K562 (cell line): ENCODE measurements around the gene SEPTIN1. TPM values are rescaled to one million over a fixed set of nuclear protein-coding genes. Genes with fewer than 3 reads are reported as not detected.

ENCODE experiments used
- BCLAF1 ChIP-seq, 2 experiments: fragments of 450-650 bp in 1 of 2; IDR thresholded peaks; 2 replicates each; pipeline ENCODE4 v1.6.1; 2011 to 2017; ENCODE audit warnings: low read depth in 2 of 2, antibody characterized with exemption in 1 of 2, borderline replicate concordance in 1 of 2, low read length in 1 of 2, mild to moderate bottlenecking in 1 of 2, mixed read lengths in 1 of 2; ENCODE audit not compliant: control insufficient read depth in 1 of 2
- CBX3 ChIP-seq, 2 experiments: IDR thresholded peaks; 1 replicate in 1 of 2; 2 replicates in 1 of 2; pipeline ENCODE4 v1.6.1; 2012; ENCODE audit warnings: inconsistent platforms in 2 of 2, low read length in 2 of 2, borderline replicate concordance in 1 of 2, control low read depth in 1 of 2
- CC2D1A ChIP-seq: fragments of 450-650 bp; IDR thresholded peaks from 2 replicates; pipeline ENCODE4 v1.6.1; 2017; ENCODE audit warnings: mild to moderate bottlenecking
- CLOCK ChIP-seq: fragments of 250-450 bp; sonication (Bioruptor Pico); IDR thresholded peaks from 2 replicates; pipeline ENCODE4 v1.4.0; 2020; ENCODE audit warnings: mild to moderate bottlenecking, moderate library complexity, borderline replicate concordance
- EZH2 ChIP-seq: IDR thresholded peaks from 2 replicates; pipeline ENCODE4 v1.6.1; 2012; ENCODE audit warnings: low read depth, mild to moderate bottlenecking, inconsistent platforms, low read length, borderline replicate concordance
- HDAC2 ChIP-seq: fragments of 450-650 bp; IDR thresholded peaks from 2 replicates; pipeline ENCODE4 v1.6.1; 2016; ENCODE audit warnings: mild to moderate bottlenecking
- L3MBTL2 ChIP-seq: fragments of 450-650 bp; IDR thresholded peaks from 2 replicates; pipeline ENCODE4 v1.6.1; 2016; ENCODE audit warnings: mild to moderate bottlenecking, moderate library complexity
- MEF2D ChIP-seq: conservative IDR thresholded peaks from 2 replicates; pipeline ENCODE4 v1.6.1; 2016; ENCODE audit warnings: low read depth, missing genetic modification characterization, missing compliant biosample characterization
- MLLT1 ChIP-seq, 2 experiments: fragments of 450-650 bp; IDR thresholded peaks; 2 replicates each; pipeline ENCODE4 v1.6.1; 2016
- PHF8 ChIP-seq: fragments of 200-600 bp; sonication (generic); IDR thresholded peaks from 2 replicates; pipeline ENCODE4 v1.6.1; 2012; ENCODE audit warnings: mixed run types, mild to moderate bottlenecking, inconsistent platforms, low read length, moderate library complexity, borderline replicate concordance
- SIX5 ChIP-seq, 2 experiments: IDR thresholded peaks; 2 replicates each; pipeline ENCODE4 v1.6.1; 2011; ENCODE audit warnings: low read length in 2 of 2, borderline replicate concordance in 1 of 2, low read depth in 1 of 2, mild to moderate bottlenecking in 1 of 2, moderate library complexity in 1 of 2; ENCODE audit not compliant: insufficient read depth in 1 of 2
- TARDBP ChIP-seq: fragments of 450-650 bp; IDR thresholded peaks from 2 replicates; pipeline ENCODE4 v1.6.1; 2016
- USF2 ChIP-seq: sonication (generic); formaldehyde crosslinking; IDR thresholded peaks from 2 replicates; pipeline ENCODE4 v1.5.0; 2020; ENCODE audit warnings: missing genetic modification reagents
- ZBTB7A ChIP-seq: IDR thresholded peaks from 2 replicates; pipeline ENCODE4 v1.6.1; 2011; ENCODE audit warnings: low read depth, mild to moderate bottlenecking, low read length, moderate library complexity, borderline replicate concordance; ENCODE audit not compliant: control insufficient read depth
- ZNF140 ChIP-seq: fragments of 250-450 bp; sonication (Bioruptor Pico); IDR thresholded peaks from 2 replicates; pipeline ENCODE4 v1.8.0; 2021; ENCODE audit warnings: moderate library complexity, mild to moderate bottlenecking, inconsistent platforms
- ZNF384 ChIP-seq: IDR thresholded peaks from 2 replicates; pipeline ENCODE4 v1.6.1; 2012; ENCODE audit warnings: low read depth, low read length, improper control_type of control experiment
- polyA plus RNA-seq, 8 experiments: library from polyadenylated mRNA; depleted of rRNA in 4 of 8; stranded (reverse) in 5 of 8; unstranded in 3 of 8; fragments of >200 nt; fragmentation: Nextera tagmentation in 2 of 8; fragmentation: Illumina TruSeq in 1 of 8; extraction: Ambion mirVana in 2 of 8; extraction: Trizol in 1 of 8; gene quantifications; 2 replicates each; pipeline versions ENCODE4 v1.2.1 to v1.2.3, GENCODE V29; 2011 to 2014; ENCODE audit warnings: inconsistent platforms in 1 of 8, missing spikeins in 1 of 8
- total RNA-seq, 7 experiments: library from RNA; depleted of rRNA in 6 of 7; stranded (reverse); fragments of >200 nt in 6 of 7; fragmentation: Illumina TruSeq in 2 of 7; extraction: Trizol in 2 of 7; gene quantifications; 2 replicates each; pipeline versions ENCODE4 v1.2.1 to v1.2.3, GENCODE V29; 2011 to 2021; ENCODE audit warnings: low replicate concordance in 1 of 7

SEPTIN1 gene
- total and polyA plus RNA-seq, 9 of the 15 experiments (the other 6 are each of a cell fraction or from before 2014, with no cell fraction given) = 0.23 to 5.6 (median 1.7) TPM; not detected in 1

- TF ChIP-seq BCLAF1 (IDR thresholded peaks at IDR 0.05; ENCODE audit: borderline replicate concordance in 1 of 2, control insufficient read depth in 1 of 2, low read depth in 2 of 2, low read length in 1 of 2) (no peak), SIX5 (IDR thresholded peaks at IDR 0.05; ENCODE audit: borderline replicate concordance in 1 of 2, insufficient read depth in 1 of 2, low read depth in 1 of 2, low read length in 2 of 2) (no peak), L3MBTL2 (no peak), ZBTB7A (peak; percentile 45; the same call in 1 of the 2 replicates), CC2D1A (no peak), CLOCK (CRISPR knock-in tag) (no peak), PHF8 (no peak), TARDBP (0 out of 2 replicates have a peak, but pooled peaks have one; percentile 19), EZH2 (no peak), MLLT1 (IDR thresholded peaks at IDR 0.05) (no peak), CBX3 (IDR thresholded peaks at IDR 0.05; ENCODE audit: borderline replicate concordance in 1 of 2, low read length in 2 of 2) (no peak), ZNF140 (CRISPR knock-in tag) (no peak), MEF2D (no peak), HDAC2 (no peak), USF2 (CRISPR knock-in tag) (0 out of 2 replicates have a peak, but pooled peaks have one; percentile 26), ZNF384 (no peak)
These were observed 27.8 kb downstream of the SEPTIN1 start (continued) for GRCh38 chr16:30354423-30355143.
